Measurements from ENCODE around the gene SNRPE.

The SNRPE gene

DNA sequence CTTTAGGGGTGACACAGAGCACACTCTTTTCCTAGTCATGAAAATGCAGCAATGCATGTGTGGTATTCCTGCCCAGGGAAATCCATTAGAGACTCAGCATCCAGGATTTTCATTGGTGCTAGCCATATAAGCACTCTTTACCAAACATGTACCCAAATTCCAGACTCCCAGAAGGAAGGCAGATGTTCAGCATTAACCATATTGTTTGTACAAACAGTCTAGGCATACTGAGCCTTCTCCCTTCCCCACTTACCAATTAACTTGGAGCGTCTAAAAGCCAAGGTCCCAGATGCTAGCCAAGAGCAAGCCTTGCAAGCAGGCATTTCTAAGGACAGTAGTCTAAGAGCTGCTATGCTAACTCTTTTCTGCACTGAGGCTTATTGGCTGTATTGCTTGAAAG is 38.1 kb upstream of the SNRPE start:
- TF ChIP-seq SPI1 (IDR thresholded peaks at IDR 0.05; ENCODE audit: borderline replicate concordance, low read depth) = no peak
- TF ChIP-seq CTCF (IDR thresholded peaks at IDR 0.05; ENCODE audit: insufficient read depth, low read length) = no peak
- TF ChIP-seq POLR2AphosphoS5 (IDR thresholded peaks at IDR 0.05; ENCODE audit: low read depth) = no peak
- TF ChIP-seq, protein P1, sequence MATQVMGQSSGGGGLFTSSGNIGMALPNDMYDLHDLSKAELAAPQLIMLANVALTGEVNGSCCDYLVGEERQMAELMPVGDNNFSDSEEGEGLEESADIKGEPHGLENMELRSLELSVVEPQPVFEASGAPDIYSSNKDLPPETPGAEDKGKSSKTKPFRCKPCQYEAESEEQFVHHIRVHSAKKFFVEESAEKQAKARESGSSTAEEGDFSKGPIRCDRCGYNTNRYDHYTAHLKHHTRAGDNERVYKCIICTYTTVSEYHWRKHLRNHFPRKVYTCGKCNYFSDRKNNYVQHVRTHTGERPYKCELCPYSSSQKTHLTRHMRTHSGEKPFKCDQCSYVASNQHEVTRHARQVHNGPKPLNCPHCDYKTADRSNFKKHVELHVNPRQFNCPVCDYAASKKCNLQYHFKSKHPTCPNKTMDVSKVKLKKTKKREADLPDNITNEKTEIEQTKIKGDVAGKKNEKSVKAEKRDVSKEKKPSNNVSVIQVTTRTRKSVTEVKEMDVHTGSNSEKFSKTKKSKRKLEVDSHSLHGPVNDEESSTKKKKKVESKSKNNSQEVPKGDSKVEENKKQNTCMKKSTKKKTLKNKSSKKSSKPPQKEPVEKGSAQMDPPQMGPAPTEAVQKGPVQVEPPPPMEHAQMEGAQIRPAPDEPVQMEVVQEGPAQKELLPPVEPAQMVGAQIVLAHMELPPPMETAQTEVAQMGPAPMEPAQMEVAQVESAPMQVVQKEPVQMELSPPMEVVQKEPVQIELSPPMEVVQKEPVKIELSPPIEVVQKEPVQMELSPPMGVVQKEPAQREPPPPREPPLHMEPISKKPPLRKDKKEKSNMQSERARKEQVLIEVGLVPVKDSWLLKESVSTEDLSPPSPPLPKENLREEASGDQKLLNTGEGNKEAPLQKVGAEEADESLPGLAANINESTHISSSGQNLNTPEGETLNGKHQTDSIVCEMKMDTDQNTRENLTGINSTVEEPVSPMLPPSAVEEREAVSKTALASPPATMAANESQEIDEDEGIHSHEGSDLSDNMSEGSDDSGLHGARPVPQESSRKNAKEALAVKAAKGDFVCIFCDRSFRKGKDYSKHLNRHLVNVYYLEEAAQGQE (IDR thresholded peaks at IDR 0.05; ENCODE audit: insufficient replicate concordance, low read depth) = no peak
- no peak for TF ChIP-seq GABPA (IDR thresholded peaks at IDR 0.05; ENCODE audit: low read depth)
- no peak for DNase-seq (ENCODE audit: low read depth in 1 of 2, low spot score in 1 of 2)
- no peak overlapping the region for H3K27ac ChIP-seq (replicated peaks)
- no peak overlapping the region for H3K4me3 ChIP-seq (replicated peaks; ENCODE audit: insufficient read depth, low read length)
- H3K27me3 ChIP-seq (ENCODE audit: insufficient read depth, poor library complexity, severe bottlenecking) = no peaks in the 10 kb centered on the region

- H3K27ac ChIP-seq (replicated peaks) = no peak overlapping the region
- H3K27me3 ChIP-seq (ENCODE audit: insufficient read depth, poor library complexity, severe bottlenecking) = no peaks in the 10 kb centered on the region
- DNase-seq (ENCODE audit: low read depth in 1 of 2, low spot score in 1 of 2) = no peak
- H3K4me3 ChIP-seq (replicated peaks; ENCODE audit: insufficient read depth, low read length) = no peak overlapping the region
- TF ChIP-seq SPI1 (IDR thresholded peaks at IDR 0.05; ENCODE audit: borderline replicate concordance, low read depth) = no peak
- TF ChIP-seq, protein P1 (IDR thresholded peaks at IDR 0.05; ENCODE audit: insufficient replicate concordance, low read depth) = no peak
Measured at GRCh38 chr1:203826175-203826574, 35.2 kb upstream of the SNRPE start.

DNA sequence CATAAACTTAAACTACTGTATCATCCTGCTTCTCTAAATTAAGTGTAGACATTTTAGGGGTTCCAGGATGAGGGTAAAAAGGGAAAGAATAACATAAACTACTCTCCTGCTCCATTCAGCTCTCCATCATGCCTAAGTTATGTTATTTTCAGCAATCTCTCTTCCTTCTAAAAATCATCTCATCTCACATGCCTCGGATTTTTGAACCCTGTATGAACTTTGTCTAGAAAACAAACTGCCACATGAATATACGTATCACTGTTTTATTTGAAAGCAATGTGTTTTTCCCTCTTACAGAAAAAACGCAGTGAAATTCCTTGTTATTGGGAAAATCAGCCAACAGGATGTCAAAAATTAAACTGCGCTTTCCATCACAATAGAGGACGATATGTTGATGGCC is 33.4 kb upstream of the SNRPE start:
- Histone ChIP-seq H3K27ac (replicated peaks) (no peak overlapping the region), H3K4me3 (replicated peaks; ENCODE audit: insufficient read depth, low read length) (no peak overlapping the region), H3K27me3 (ENCODE audit: insufficient read depth, poor library complexity, severe bottlenecking) (no peaks in the 10 kb centered on the region)
- DNase-seq (ENCODE audit: low read depth in 1 of 2, low spot score in 1 of 2) = no peak
- TF ChIP-seq, protein P1 (IDR thresholded peaks at IDR 0.05; ENCODE audit: insufficient replicate concordance, low read depth) = no peak
- TF ChIP-seq POLR2AphosphoS5 (IDR thresholded peaks at IDR 0.05; ENCODE audit: low read depth) = no peak
- no peak for TF ChIP-seq CTCF (IDR thresholded peaks at IDR 0.05; ENCODE audit: insufficient read depth, low read length)
- no peak for TF ChIP-seq GABPA (IDR thresholded peaks at IDR 0.05; ENCODE audit: low read depth)
- TF ChIP-seq SPI1 (IDR thresholded peaks at IDR 0.05; ENCODE audit: borderline replicate concordance, low read depth) = no peak

GRCh38 chr1:203828503-203828902 is 32.9 kb upstream of the SNRPE start:
- Histone ChIP-seq H3K27me3 (ENCODE audit: insufficient read depth, poor library complexity, severe bottlenecking) (no peaks in the 10 kb centered on the region), H3K4me3 (replicated peaks; ENCODE audit: insufficient read depth, low read length) (no peak overlapping the region), H3K27ac (replicated peaks) (no peak overlapping the region)
- TF ChIP-seq GABPA (IDR thresholded peaks at IDR 0.05; ENCODE audit: low read depth) = no peak
- TF ChIP-seq SPI1 (IDR thresholded peaks at IDR 0.05; ENCODE audit: borderline replicate concordance, low read depth) = no peak
- TF ChIP-seq, protein P1 (IDR thresholded peaks at IDR 0.05; ENCODE audit: insufficient replicate concordance, low read depth) = no peak
- no peak for TF ChIP-seq CTCF (IDR thresholded peaks at IDR 0.05; ENCODE audit: insufficient read depth, low read length)
- TF ChIP-seq POLR2AphosphoS5 (IDR thresholded peaks at IDR 0.05; ENCODE audit: low read depth) = no peak
- no peak for DNase-seq (ENCODE audit: low read depth in 1 of 2, low spot score in 1 of 2)
